Keratinocyte (primary cell): Measurements from ENCODE around the gene KAT7. TPM values are rescaled to one million over a fixed set of nuclear protein-coding genes. Genes with fewer than 3 reads are reported as not detected.

ENCODE experiments used
- DNase-seq: peaks from one replicate; pipeline ENCODE4 v3.0.0-alpha.2; 2011; ENCODE audit warnings: low read depth, missing footprints, low spot score
- FAIRE-seq: peaks from 2 replicates; lab custom pipeline; 2011; peaks lifted over from hg19 to GRCh38; lab: Jason Lieb, UNC
- H2AFZ ChIP-seq: 2 replicates; pipeline ENCODE4 v1.6.0; 2012; ENCODE audit warnings: low read length, control low read depth, inconsistent platforms; ENCODE audit not compliant: control insufficient read depth
- H3K27ac ChIP-seq: 2 replicates; pipeline ENCODE4 v1.5.1; 2011; ENCODE audit warnings: low read length; ENCODE audit not compliant: control insufficient read depth, insufficient read depth
- H3K27me3 ChIP-seq: 3 replicates; pipeline ENCODE4 v1.6.0; 2011; ENCODE audit warnings: low read length; ENCODE audit not compliant: control insufficient read depth, insufficient read depth; ENCODE audit errors: extremely low read depth
- H3K36me3 ChIP-seq, 2 experiments: 2 replicates in 1 of 2; 3 replicates in 1 of 2; pipeline ENCODE4 v1.5.1; 2011; ENCODE audit warnings: low read length in 2 of 2, mild to moderate bottlenecking in 1 of 2; ENCODE audit not compliant: control insufficient read depth in 2 of 2, insufficient read depth in 2 of 2; ENCODE audit errors: extremely low read depth in 1 of 2
- H3K4me1 ChIP-seq: 3 replicates; pipeline ENCODE4 v1.5.1; 2011; ENCODE audit warnings: low read length; ENCODE audit not compliant: control insufficient read depth, insufficient read depth; ENCODE audit errors: extremely low read depth
- H3K4me2 ChIP-seq: 3 replicates; pipeline ENCODE4 v1.6.0; 2011; ENCODE audit warnings: low read depth, low read length; ENCODE audit not compliant: control insufficient read depth, insufficient read depth; ENCODE audit errors: extremely low read depth
- H3K4me3 ChIP-seq, 3 experiments: fragments of 200-600 bp in 1 of 3; sonication (generic) in 1 of 3; 2 replicates in 2 of 3; 3 replicates in 1 of 3; pipeline ENCODE4 v1.5.1; 2011 to 2016; ENCODE audit warnings: low read length in 3 of 3, mild to moderate bottlenecking in 3 of 3, control low read depth in 2 of 3, inconsistent platforms in 1 of 3, low read depth in 1 of 3, mixed read lengths in 1 of 3, mixed run types in 1 of 3, moderate library complexity in 1 of 3; ENCODE audit not compliant: control insufficient read depth in 2 of 3, insufficient read depth in 2 of 3; ENCODE audit errors: extremely low read depth in 1 of 3
- H3K79me2 ChIP-seq: 2 replicates; pipeline ENCODE4 v1.6.0; 2012; ENCODE audit warnings: low read length; ENCODE audit not compliant: control insufficient read depth, insufficient read depth
- H3K9ac ChIP-seq: 3 replicates; pipeline ENCODE4 v1.6.0; 2011; ENCODE audit warnings: low read length; ENCODE audit not compliant: control insufficient read depth, insufficient read depth; ENCODE audit errors: extremely low read depth
- H3K9me1 ChIP-seq: 3 replicates; pipeline ENCODE4 v1.6.0; 2011; ENCODE audit warnings: low read length; ENCODE audit not compliant: control insufficient read depth, insufficient read depth; ENCODE audit errors: extremely low read depth
- H3K9me3 ChIP-seq: 2 replicates; pipeline ENCODE4 v1.5.1; 2012; ENCODE audit warnings: low read depth, low read length; ENCODE audit not compliant: control insufficient read depth
- H4K20me1 ChIP-seq: 3 replicates; pipeline ENCODE4 v1.6.0; 2011; ENCODE audit warnings: low read length; ENCODE audit not compliant: control insufficient read depth, insufficient read depth; ENCODE audit errors: extremely low read depth
- CTCF ChIP-seq, 3 experiments: IDR thresholded peaks in 1 of 3; conservative IDR thresholded peaks in 1 of 3; optimal IDR thresholded peaks in 1 of 3; 2 replicates in 2 of 3; 3 replicates in 1 of 3; pipeline versions ENCODE3 to v1.5.1; 2011; ENCODE audit warnings: low read length in 3 of 3, mild to moderate bottlenecking in 3 of 3, moderate library complexity in 2 of 3, control low read depth in 1 of 3, inconsistent platforms in 1 of 3; ENCODE audit not compliant: insufficient read depth in 2 of 3; ENCODE audit errors: extremely low read depth in 1 of 3
- EZH2 ChIP-seq: IDR thresholded peaks from one replicate; pipeline ENCODE4 v1.6.1; 2012; ENCODE audit warnings: inconsistent platforms, mild to moderate bottlenecking, low read length, moderate library complexity
- dilution Hi-C: fragments of 300-500 bp; cut with MboI; formaldehyde crosslinking; loops from one replicate; pipeline ENCODE4 v1.7.0; 2020; ENCODE audit warnings: low sequenced_read_pairs; ENCODE audit not compliant: extremely low pct_ligation_motif_present
- polyA plus RNA-seq, 5 experiments: library from polyadenylated mRNA; depleted of rRNA in 3 of 5; stranded (reverse) in 3 of 5; stranded (forward) in 1 of 5; unstranded in 1 of 5; fragments of >200 nt; gene quantifications; 1 replicate in 1 of 5; 2 replicates in 3 of 5; 3 replicates in 1 of 5; pipeline versions ENCODE4 v1.2.1 to v1.2.3, GENCODE V29; 2011 to 2012; ENCODE audit warnings: missing spikeins in 2 of 5, low read depth in 1 of 5, low replicate concordance in 1 of 5

Gene KAT7
- polyA plus RNA-seq, 1 donor (not counting 4 experiments of a cell fraction or from before 2014, with no cell fraction given) = 19.7 TPM

GRCh38 chr17:49746791-49747490 is 41.5 kb upstream of the KAT7 start:
- FAIRE-seq (no peak), DNase-seq (no peak)
- Histone ChIP-seq H3K27me3 (no peaks in the 10 kb centered on the region), H3K4me3 (no peak overlapping the region), H3K36me3 (no peaks in the 10 kb centered on the region), H3K27ac (no peak overlapping the region), H3K9me3 (no peaks in the 10 kb centered on the region), H2AFZ (no peak overlapping the region), H4K20me1 (no peaks in the 10 kb centered on the region), H3K79me2 (no peaks in the 10 kb centered on the region), H3K4me1 (peaks cover 9% of the 10 kb centered on the region), H3K9ac (no peak overlapping the region), H3K4me2 (no peak overlapping the region), H3K9me1 (no peaks in the 10 kb centered on the region)
- dilution Hi-C loops = no loop called here
- TF ChIP-seq CTCF (optimal IDR thresholded peaks at IDR 0.05 in 1 of 3, IDR thresholded peaks at IDR 0.05 in 1 of 3, conservative IDR thresholded peaks at IDR 0.05 in 1 of 3; ENCODE audit: extremely low read depth in 1 of 3, insufficient read depth in 2 of 3, low read length in 3 of 3) (no peak), EZH2 (no peak)

GRCh38 chr17:49747632-49748031 is 40.8 kb upstream of the KAT7 start:
- H3K36me3 ChIP-seq = no peaks in the 10 kb centered on the region
- no peaks in the 10 kb centered on the region for H3K79me2 ChIP-seq
- H3K9me1 ChIP-seq = no peaks in the 10 kb centered on the region
- no peak overlapping the region for H3K4me2 ChIP-seq
- H3K4me1 ChIP-seq = peaks cover 2% of the 10 kb centered on the region
- H3K27ac ChIP-seq = no peak overlapping the region
- FAIRE-seq (no peak), DNase-seq (no peak)
- H2AFZ ChIP-seq = no peak overlapping the region
- TF ChIP-seq CTCF (optimal IDR thresholded peaks at IDR 0.05 in 1 of 3, IDR thresholded peaks at IDR 0.05 in 1 of 3, conservative IDR thresholded peaks at IDR 0.05 in 1 of 3; ENCODE audit: extremely low read depth in 1 of 3, insufficient read depth in 2 of 3, low read length in 3 of 3) (no peak), EZH2 (no peak)
- H4K20me1 ChIP-seq = no peaks in the 10 kb centered on the region
- dilution Hi-C loops = no loop called here
- no peak overlapping the region for H3K9ac ChIP-seq
- H3K9me3 ChIP-seq = no peaks in the 10 kb centered on the region
- H3K27me3 ChIP-seq = no peaks in the 10 kb centered on the region
- H3K4me3 ChIP-seq = no peak overlapping the region
